Gastrocnemius medialis (tissue), 4 donors: ENCODE results near the gene CEACAM4. TPM values are rescaled to one million over a fixed set of nuclear protein-coding genes. Genes with fewer than 3 reads are reported as not detected.
"Not testable (repeated sequence)": the region's sequence is repeated elsewhere in the genome, so short reads cannot be mapped to it uniquely, and the experiment has no call there.

Source experiments
- ATAC-seq, 2 donors: fragments of 150-250 bp; one replicate each; pipeline ENCODE4 v1.9.1; 2016
- DNase-seq, 2 donors: peaks; one replicate each; pipeline ENCODE4 v3.0.0-alpha.2; 2019
- H3K27ac ChIP-seq, 4 donors: fragments of 200-600 bp; sonication (generic); 1 replicate in 1 of 4; 2 replicates in 3 of 4; pipeline ENCODE4 v1.5.1; 2016 to 2018; ENCODE audit warnings: mild to moderate bottlenecking in 2 of 4, moderate library complexity in 1 of 4
- H3K27me3 ChIP-seq, 3 donors: fragments of 200-600 bp; sonication (generic) in 2 of 3; 1 replicate in 1 of 3; 2 replicates in 2 of 3; pipeline versions ENCODE4 v1.5.1 to v1.6.0; 2016 to 2019; ENCODE audit warnings: mild to moderate bottlenecking in 1 of 3, moderate library complexity in 1 of 3
- H3K36me3 ChIP-seq, 2 donors: fragments of 200-600 bp; sonication (generic) in 1 of 2; one replicate each; pipeline ENCODE4 v1.5.1; 2017 to 2018
- H3K4me1 ChIP-seq, 2 donors: fragments of 200-600 bp; sonication (generic) in 1 of 2; one replicate each; pipeline ENCODE4 v1.5.1; 2016 to 2017; ENCODE audit warnings: mild to moderate bottlenecking in 2 of 2
- H3K4me3 ChIP-seq, 4 donors: fragments of 200-600 bp; sonication (generic) in 3 of 4; 1 replicate in 1 of 4; 2 replicates in 3 of 4; pipeline ENCODE4 v1.5.1; 2016 to 2019; ENCODE audit warnings: mild to moderate bottlenecking in 2 of 4
- H3K9me3 ChIP-seq, 3 donors: fragments of 200-600 bp; sonication (generic) in 2 of 3; 1 replicate in 1 of 3; 2 replicates in 2 of 3; pipeline ENCODE4 v1.5.1; 2016 to 2019
- CTCF ChIP-seq, 5 experiments: fragments of 450-650 bp in 3 of 5; fragments of 200-600 bp in 2 of 5; sonication (generic) in 2 of 5; IDR thresholded peaks in 4 of 5; conservative IDR thresholded peaks in 1 of 5; 1 replicate in 4 of 5; 2 replicates in 1 of 5; pipeline ENCODE4 v1.5.1; 2016 to 2019; ENCODE audit warnings: antibody characterized with exemption in 5 of 5, mild to moderate bottlenecking in 3 of 5, moderate library complexity in 3 of 5
- POLR2A ChIP-seq, 2 donors: fragments of 450-650 bp; IDR thresholded peaks; one replicate each; pipeline ENCODE4 v1.6.1; 2017; ENCODE audit warnings: antibody characterized with exemption in 2 of 2, mild to moderate bottlenecking in 2 of 2, moderate library complexity in 2 of 2
- in situ Hi-C, 4 donors: fragments of 200-750 bp; cut with MboI; loops; one replicate each; pipeline versions ENCODE4 v1.15.0 to v1.8.0; 2017; ENCODE audit warnings: low sequenced_read_pairs in 4 of 4
- intact Hi-C: fragments of 100-400 bp; cut with DNase I; formaldehyde crosslinking; loops from one replicate; pipeline ENCODE4 v1.15.1; 2023; ENCODE audit warnings: low total_unique reads
- total RNA-seq, 4 donors: library from RNA; depleted of rRNA; stranded (reverse); fragments of >200 nt; gene quantifications; one replicate each; pipeline versions ENCODE4 v1.1.0 to v1.2.3, GENCODE V29; 2016

The CEACAM4 gene
- total RNA-seq, 4 donors from 2014 or later = 0.81 to 2.7 TPM; not detected in 2

GRCh38 chr19:41586064-41586463, 40.8 kb downstream of the CEACAM4 start:
- TF ChIP-seq CTCF (IDR thresholded peaks at IDR 0.05 in 4 of 5, conservative IDR thresholded peaks at IDR 0.05 in 1 of 5) (no peak), POLR2A (IDR thresholded peaks at IDR 0.05) (no peak)
- Histone ChIP-seq H3K9me3 (no peaks in the 10 kb centered on the region), H3K36me3 (no peaks in the 10 kb centered on the region), H3K4me1 (no peaks in the 10 kb centered on the region), H3K4me3 (no peak overlapping the region), H3K27me3 (no peaks in the 10 kb centered on the region), H3K27ac (no peak overlapping the region)
- DNase-seq (no peak), ATAC-seq (no peak)
- intact Hi-C loops = no loop called here
- in situ Hi-C loops = no loop called here

DNA sequence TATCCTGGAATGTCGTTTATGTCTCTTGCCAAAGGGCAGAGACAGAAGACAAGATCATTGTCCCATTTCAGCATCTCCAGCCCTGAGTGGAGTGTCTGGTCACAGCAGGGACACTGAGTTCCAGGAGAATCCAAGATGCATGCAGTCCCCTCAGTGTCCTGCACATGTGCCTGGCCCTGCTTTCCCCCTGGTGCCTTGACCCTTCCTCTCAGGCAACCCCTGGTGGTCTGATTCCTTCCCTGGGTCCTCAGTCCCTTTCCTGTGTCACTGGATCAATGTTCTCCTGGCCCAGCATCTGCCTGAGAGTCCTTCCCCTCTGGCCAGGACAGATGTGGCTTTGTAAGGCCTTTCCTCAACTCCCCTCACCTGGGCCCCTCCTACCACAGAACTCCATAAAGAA, 41.9 kb downstream of the CEACAM4 start:
- Histone ChIP-seq H3K27me3 (no peaks in the 10 kb centered on the region), H3K36me3 (no peaks in the 10 kb centered on the region), H3K27ac (no peak overlapping the region), H3K4me1 (no peaks in the 10 kb centered on the region), H3K9me3 (no peaks in the 10 kb centered on the region), H3K4me3 (no peak overlapping the region)
- no peak for ATAC-seq
- no peak for DNase-seq
- in situ Hi-C loops (no loop called here), intact Hi-C loops (no loop called here)
- TF ChIP-seq POLR2A (IDR thresholded peaks at IDR 0.05) (no peak), CTCF (IDR thresholded peaks at IDR 0.05 in 4 of 5, conservative IDR thresholded peaks at IDR 0.05 in 1 of 5) (no peak)

DNA sequence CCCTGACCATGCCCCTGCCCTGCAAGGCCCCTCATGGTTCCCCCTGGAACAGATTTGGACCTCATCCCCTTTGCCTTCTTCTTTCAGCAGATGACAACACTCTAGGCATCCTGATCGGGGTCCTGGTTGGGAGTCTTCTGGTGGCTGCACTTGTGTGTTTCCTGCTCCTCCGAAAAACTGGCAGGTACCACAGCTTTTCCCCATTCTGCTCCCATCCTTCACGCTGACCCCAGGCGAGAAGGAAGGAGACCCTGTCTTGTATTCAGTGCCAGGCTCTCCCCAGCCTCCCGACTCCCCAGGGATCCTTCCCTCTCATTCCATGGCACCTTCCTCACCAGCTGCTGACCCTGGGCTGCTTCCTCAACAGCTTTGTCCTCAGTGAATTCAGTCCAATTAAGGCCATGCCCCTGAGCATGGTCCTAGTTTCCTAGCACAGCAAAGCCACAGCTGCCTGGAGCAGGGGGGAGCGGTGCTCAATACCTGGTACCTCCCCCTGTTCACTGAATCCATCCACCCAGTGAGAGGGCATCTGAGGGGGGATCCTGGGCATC, 42.5 kb downstream of the CEACAM4 start:
- TF ChIP-seq POLR2A (IDR thresholded peaks at IDR 0.05) = no peak
- no peak for TF ChIP-seq CTCF (IDR thresholded peaks at IDR 0.05 in 4 of 5, conservative IDR thresholded peaks at IDR 0.05 in 1 of 5)
- no peaks in the 10 kb centered on the region for H3K27me3 ChIP-seq
- in situ Hi-C loops = no loop called here

DNA sequence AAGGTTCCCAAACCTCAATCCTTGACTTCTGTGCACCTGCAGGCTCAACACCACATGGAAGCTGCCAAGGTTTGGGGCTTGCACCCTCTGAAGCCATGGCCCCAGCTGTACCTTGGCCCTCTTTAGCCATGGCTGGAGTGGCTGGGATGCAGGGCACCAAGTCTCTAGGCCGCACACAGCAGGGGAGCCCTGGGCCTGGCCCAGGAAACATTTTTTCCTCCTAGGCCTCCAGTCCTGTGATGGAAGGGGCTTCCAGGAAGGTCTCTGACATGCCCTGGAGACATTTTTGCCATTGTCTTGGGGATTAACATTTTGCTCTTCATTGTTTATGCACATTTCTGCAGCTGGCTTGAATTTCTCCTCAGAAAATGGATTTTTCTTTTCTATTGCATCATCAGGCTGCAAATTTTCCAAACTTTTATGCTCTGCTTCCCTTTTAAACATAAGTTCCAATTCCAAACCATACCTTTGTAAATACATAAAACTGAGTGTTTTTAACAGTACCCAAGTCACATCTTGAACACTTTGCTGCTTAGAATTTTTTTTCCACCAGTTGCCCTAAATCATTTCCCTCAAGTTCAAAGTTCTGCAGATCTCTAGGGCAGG, 44.2 kb downstream of the CEACAM4 start:
- intact Hi-C loops, H3K36me3 ChIP-seq, ATAC-seq, H3K27ac ChIP-seq, H3K9me3 ChIP-seq, H3K27me3 ChIP-seq, H3K4me3 ChIP-seq, H3K4me1 ChIP-seq, in situ Hi-C loops, DNase-seq: not testable (repeated sequence)

More for the DNA sequence above, 42.5 kb downstream of the CEACAM4 start:
- no peaks in the 10 kb centered on the region for H3K9me3 ChIP-seq
- no peaks in the 10 kb centered on the region for H3K4me1 ChIP-seq
- intact Hi-C loops = no loop called here
- H3K4me3 ChIP-seq = no peak overlapping the region
- no peak overlapping the region for H3K27ac ChIP-seq
- no peaks in the 10 kb centered on the region for H3K36me3 ChIP-seq
- ATAC-seq (no peak), DNase-seq (no peak)

DNA sequence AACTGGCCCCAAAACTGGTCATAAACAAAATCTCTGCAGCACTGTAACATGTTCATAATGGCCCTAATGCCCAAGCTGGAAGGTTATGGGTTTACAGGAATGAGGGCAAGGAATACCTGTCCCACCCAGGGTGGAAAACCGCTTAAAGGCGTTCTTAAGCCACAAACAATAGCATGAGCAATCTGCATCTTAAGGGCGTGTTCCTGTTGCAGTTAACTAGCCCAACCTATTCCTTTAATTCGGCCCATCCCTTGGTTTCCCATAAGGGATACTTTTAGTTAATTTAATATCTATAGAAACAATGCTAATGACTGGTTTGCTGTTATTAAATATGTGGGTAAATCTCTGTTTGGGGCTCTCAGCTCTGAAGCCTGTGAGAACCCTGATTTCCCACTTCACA, 45.8 kb downstream of the CEACAM4 start:
- DNase-seq, H3K36me3 ChIP-seq, H3K9me3 ChIP-seq, H3K4me1 ChIP-seq, H3K27ac ChIP-seq, ATAC-seq, H3K4me3 ChIP-seq, in situ Hi-C loops, H3K27me3 ChIP-seq, intact Hi-C loops: not testable (repeated sequence)

GRCh38 chr19:41578886-41579285, 48.0 kb downstream of the CEACAM4 start:
- ATAC-seq (no peak), DNase-seq (no peak)
- Histone ChIP-seq H3K36me3 (no peaks in the 10 kb centered on the region), H3K4me3 (no peak overlapping the region), H3K27me3 (no peaks in the 10 kb centered on the region), H3K4me1 (no peaks in the 10 kb centered on the region), H3K27ac (no peak overlapping the region), H3K9me3 (no peaks in the 10 kb centered on the region)
- intact Hi-C loops = no loop called here
- in situ Hi-C loops = no loop called here
- no peak for TF ChIP-seq CTCF (IDR thresholded peaks at IDR 0.05 in 4 of 5, conservative IDR thresholded peaks at IDR 0.05 in 1 of 5)
- TF ChIP-seq POLR2A (IDR thresholded peaks at IDR 0.05) = no peak
